ENCODE measurements around the gene KCNK7.

KCNK7 gene

DNA sequence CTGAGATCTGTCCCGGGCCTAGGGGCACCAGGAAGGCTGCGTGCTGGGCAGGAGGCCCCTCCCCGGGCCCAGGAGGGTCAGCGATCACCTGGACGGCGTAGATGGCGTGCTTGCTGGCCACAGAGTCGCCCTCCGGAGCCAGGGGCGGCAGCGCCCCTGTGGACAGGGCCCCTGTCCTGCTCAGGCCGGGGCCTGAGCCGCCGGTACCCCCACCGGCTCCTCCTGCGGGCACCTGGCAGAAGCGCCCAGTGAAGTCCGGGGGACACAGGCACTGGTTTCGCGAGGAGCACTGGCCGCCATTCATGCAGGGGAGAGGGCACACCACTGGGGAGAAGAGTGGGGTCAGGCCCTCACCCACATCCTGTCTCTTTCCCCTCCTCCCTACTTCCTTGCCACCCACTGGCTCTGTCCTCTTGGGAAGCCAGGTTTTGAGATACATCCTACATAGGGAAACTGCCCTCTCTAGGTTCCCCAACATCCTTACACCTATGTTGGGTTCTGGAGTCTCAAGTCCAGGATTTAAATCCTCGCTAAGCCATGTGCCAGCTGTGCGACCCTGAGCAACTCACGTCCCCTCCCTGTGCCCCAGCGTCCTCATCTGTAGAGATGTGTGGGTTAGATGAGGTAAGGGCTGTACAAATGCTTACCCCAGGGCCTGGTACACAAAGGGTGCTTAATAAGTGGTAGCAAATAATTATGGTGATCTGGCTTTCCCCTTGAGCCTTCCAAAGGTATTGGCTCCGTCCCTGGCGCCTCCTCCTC is 41.4 kb downstream of the KCNK7 start:
- no peak for DNase-seq

DNA sequence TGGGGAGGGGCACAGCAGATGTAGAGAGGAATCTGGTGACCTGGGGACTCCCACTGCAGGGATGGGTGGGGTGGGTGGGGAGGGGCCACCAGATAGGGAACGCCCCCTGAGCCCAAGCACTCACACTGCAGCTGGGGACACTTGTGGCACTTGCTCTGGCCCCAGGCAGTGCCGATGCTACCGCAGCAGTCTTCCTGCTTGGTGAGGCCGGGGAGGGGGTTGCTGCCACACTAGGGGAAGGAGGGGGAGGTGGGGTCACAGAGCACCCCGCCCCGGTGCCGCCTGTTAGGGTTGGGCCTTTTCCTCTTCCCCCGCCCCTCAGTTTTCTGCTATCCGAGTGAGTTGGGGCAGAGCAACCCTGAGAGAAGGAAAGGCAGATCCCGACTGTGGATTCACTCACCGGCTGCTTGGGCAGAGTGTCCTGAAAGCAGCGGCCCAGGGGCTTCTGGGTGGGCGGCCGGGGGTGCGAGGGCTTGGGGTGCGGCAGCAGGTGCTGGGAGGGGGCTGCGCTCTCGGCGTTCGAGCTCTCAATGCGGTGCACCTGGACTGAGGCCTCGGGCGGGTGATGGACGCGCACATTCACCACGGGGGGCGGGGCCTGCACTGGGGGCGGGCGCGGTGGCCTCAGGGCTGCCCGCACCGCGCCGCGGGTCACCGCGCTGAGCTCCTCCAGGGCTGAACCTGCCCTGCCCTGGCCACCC is 42.1 kb downstream of the KCNK7 start:
- DNase-seq: peak; percentile 80

DNA sequence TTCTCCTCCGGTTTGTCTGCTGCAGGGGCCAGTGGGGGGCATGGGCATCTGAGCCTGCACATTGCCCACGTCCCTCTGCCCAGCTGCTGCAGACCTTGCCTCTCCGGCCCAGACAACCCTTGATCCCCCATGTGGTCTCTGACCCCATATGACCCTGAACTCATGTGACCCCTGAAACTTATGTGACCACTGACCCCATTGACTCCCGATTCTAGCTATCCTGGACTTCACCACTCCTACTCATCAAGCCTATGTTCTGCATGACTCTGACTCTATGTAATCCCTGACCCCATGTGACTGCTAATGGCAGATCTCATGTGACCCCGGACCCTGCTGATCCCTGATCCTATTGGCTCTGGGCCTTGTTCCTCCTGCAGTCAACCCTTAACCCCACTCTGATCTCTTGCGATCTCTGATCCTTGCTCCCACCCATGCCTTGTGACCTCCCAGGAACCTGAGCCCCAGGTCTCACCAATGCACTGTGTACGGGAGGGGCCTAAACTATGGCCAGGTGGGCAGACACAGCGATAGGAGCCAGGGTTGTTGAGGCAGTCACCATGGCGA is 43.1 kb downstream of the KCNK7 start:
- no peak for DNase-seq

DNA sequence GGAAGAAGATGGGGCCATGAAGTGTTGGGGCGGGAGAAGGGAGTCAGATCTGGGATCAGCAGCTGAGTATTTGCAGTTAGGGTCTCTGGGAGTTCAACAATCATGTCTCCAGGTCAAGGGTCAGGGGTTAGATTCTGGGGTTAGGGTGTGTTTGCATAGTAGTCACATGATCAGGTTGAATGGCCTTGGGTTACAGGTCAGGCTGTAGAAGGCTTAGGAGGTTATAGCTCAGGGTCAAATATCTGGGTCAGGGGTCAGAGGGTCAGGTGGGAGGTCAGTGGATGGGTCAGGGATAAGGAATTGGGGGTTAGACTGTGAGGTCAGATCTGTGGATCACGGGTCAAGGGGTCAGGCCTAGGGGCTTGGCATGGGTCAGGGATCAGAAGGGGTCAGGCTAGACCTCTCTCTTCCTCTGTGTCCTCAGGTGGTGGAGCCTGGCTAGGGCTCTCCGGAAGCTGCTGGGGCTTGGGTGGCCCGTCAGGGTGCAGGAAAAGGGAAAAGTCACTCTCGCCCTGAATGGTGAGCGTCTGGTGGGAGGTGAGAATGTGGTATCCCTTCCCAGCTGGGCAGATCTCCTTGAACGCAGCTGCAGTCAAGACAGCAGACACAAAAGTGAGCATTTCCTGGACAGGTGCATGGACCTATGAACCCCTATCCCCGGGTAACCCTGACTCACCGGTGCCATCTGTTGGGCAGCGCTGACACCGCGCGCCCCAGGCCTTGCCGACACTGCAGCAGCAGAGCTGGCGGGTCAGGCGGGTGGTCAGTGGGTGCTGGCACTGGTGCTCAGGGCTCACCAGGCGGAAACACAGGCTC is 43.8 kb downstream of the KCNK7 start:
- DNase-seq: peak; percentile 63

DNA sequence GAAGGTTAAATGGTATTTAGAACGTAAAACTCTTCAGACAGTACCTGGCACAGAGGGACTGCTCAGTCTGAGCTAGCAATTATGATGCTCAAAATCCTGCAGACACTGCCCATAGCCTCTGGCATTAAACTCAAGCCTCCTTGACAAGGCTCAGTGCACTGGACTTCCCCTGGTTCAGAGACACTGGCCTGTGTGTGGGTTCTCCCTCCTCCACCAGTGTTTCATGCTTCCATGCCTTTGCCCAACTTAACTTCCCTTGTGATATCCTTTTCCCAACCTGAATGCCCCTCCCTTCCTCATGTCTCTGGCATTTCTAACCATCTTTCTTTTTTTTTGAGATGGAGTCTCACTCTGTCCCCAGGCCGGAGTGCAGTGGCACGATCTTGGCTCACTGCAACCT is 46.5 kb downstream of the KCNK7 start:
- no peak for DNase-seq

DNA sequence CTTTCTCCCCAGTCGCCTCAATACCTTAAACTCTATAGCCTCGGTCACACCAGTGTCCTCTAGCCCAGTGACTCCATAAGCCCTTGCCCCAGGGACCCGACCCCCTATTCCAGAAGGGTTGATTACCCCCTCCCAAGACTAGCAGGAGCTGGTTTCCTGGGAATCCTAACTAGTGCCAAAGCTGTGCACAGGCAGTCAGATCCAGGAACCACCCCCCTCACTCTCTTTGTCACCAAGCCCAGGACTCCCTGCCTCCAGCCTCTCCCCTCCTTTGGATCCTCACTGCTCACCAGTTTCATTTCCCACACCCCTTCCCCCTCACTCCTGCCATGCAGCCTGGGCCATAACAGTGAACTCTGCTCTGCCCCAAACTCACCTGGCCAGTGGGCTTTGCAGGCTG is 47.2 kb downstream of the KCNK7 start:
- DNase-seq: no peak

DNA sequence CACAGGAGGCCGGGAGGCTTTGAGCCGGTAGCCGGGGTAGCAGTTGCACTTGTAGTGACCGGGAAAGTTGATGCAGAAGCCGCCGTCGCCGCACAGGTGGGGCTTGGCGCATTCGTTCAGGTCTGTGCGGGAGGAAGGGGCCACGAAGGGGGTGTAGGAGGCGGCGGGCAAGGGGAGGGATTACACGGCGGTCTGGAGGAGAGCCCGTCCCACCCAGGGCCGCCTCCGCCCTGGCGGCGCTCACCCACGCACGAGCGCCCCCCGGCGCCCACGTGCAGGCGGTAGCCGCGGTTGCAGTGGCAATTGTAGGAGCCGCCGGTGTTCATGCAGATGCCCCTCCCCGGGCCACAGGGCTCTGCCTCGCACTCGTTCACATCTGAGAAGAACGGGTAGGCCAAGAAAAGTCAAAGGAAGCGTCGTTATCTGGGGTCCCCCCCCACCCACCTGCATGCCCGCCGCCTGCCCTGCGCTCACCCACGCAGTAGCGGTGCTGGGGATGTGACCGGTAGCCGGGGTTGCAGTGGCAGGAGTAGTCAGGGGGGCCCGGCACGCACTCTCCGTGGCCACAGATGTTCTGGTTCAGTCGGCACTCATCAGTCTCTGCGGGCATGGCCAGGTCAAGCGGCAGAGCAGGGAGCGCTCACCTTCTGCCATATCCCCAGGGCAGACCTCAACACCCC is 48.0 kb downstream of the KCNK7 start:
- no peak for DNase-seq

DNA sequence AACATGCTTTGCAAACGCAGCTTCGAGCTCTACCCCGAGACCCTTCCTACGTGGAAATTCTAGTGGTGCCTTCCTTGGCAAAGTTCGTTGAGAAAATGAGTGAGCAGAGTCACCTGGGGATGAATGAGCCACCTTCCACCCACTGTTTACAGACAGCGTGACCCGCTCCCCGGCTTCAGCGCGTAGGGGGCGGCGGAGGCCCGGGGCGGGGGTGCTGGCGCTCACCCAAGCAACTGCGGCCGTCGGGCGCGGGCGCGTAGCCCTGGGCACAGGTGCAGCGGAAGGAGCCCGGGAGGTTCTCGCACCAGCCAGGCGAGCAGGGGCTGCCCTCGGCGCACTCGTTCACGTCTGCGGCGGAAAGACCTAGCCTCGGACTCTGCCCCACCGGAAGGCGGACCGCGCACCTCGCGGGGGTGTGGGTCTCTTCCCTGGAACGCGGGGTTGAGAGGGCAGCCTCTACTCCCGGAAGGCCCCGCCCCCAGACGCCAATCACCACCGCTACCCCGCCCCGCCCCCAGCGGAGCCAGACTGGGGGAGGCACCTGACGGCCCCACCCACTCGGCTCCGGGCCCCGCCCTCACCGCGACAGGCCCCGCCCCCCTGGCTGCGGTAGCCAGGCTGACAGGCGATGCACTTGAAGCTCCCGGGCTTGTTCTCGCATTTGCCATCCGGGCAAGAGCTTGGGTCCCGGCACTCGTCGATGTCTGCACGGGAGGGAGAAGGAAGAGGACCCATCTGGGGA is 49.2 kb downstream of the KCNK7 start:
- DNase-seq: peak; percentile 94

DNA sequence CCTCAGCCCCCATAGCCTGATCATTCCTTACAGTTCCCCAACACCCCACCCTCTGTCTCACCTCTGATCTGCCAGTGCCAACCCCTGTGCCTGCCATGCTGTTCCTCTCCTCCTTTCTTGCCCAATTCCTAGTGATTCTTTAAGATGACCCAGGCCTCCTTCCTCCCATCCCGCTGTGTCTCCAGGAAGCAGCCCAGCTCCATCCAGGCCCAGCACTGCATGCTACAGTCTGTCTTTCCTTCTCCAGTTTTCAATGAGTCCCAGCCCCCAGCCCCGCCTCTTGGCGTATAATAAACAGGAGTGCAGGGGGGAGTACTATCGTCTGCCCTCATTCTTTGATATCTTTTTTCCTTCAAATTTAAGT is 49.8 kb downstream of the KCNK7 start:
- DNase-seq: no peak

Data from OCI-M1 (cell line).